Fibroblast of lung (primary cell): ENCODE measurements around the gene TBC1D13. TPM values are rescaled to one million over a fixed set of nuclear protein-coding genes. Genes with fewer than 3 reads are reported as not detected.

ENCODE experiments used
- DNase-seq, 2 donors: peaks; one replicate each; pipeline versions ENCODE4 v3.0.0 to v3.0.0-alpha.2; 2010; ENCODE audit warnings: low read depth in 2 of 2
- H2AFZ ChIP-seq: 2 replicates; pipeline ENCODE4 v1.5.1; 2012; ENCODE audit warnings: low read length, control low read depth, inconsistent platforms
- H3K27ac ChIP-seq: 2 replicates; pipeline ENCODE4 v1.5.1; 2011; ENCODE audit warnings: low read length, control low read depth; ENCODE audit not compliant: insufficient read depth
- H3K27me3 ChIP-seq: 2 replicates; pipeline ENCODE4 v1.5.1; 2011; ENCODE audit warnings: mild to moderate bottlenecking, low read length; ENCODE audit not compliant: control insufficient read depth, insufficient read depth
- H3K36me3 ChIP-seq: 2 replicates; pipeline ENCODE4 v1.5.1; 2011; ENCODE audit warnings: low read length; ENCODE audit not compliant: control insufficient read depth, insufficient read depth
- H3K4me1 ChIP-seq: 2 replicates; pipeline ENCODE4 v1.5.1; 2011; ENCODE audit warnings: low read length; ENCODE audit not compliant: control insufficient read depth, insufficient read depth; ENCODE audit errors: extremely low read depth
- H3K4me2 ChIP-seq: 2 replicates; pipeline ENCODE4 v1.5.1; 2011; ENCODE audit warnings: low read length, control low read depth; ENCODE audit not compliant: insufficient read depth; ENCODE audit errors: extremely low read depth
- H3K4me3 ChIP-seq, 4 experiments: fragments of 200-600 bp in 1 of 4; sonication (generic) in 1 of 4; replicated peaks in 1 of 4; 2 replicates each; pipeline ENCODE4 v1.5.1; 2011 to 2016; ENCODE audit warnings: low read length in 4 of 4, low read depth in 3 of 4, mild to moderate bottlenecking in 3 of 4, control low read depth in 2 of 4, inconsistent platforms in 1 of 4, mixed read lengths in 1 of 4; ENCODE audit not compliant: insufficient read depth in 1 of 4; ENCODE audit errors: control extremely low read depth in 1 of 4
- H3K79me2 ChIP-seq: 2 replicates; pipeline ENCODE4 v1.5.1; 2012; ENCODE audit warnings: mild to moderate bottlenecking, low read length, inconsistent platforms; ENCODE audit not compliant: control insufficient read depth, insufficient read depth
- H3K9ac ChIP-seq: 2 replicates; pipeline ENCODE4 v1.5.1; 2011; ENCODE audit warnings: mild to moderate bottlenecking, low read length, control low read depth; ENCODE audit not compliant: insufficient read depth
- H3K9me3 ChIP-seq: 2 replicates; pipeline ENCODE4 v1.5.1; 2012; ENCODE audit warnings: low read depth, low read length; ENCODE audit not compliant: control insufficient read depth, insufficient read depth
- H4K20me1 ChIP-seq: 2 replicates; pipeline ENCODE4 v1.5.1; 2011; ENCODE audit warnings: low read length; ENCODE audit not compliant: control insufficient read depth, insufficient read depth; ENCODE audit errors: extremely low read depth
- EZH2 ChIP-seq: IDR thresholded peaks from 2 replicates; pipeline ENCODE4 v1.5.1; 2012; ENCODE audit warnings: low read length, control low read depth, mild to moderate bottlenecking; ENCODE audit errors: missing control alignments
- polyA minus RNA-seq: library from RNA; depleted of rRNA, polyadenylated mRNA; stranded (reverse); fragments of >200 nt; gene quantifications from 2 replicates; pipeline ENCODE4 v1.2.3, GENCODE V29; 2011; ENCODE audit warnings: low replicate concordance
- polyA plus RNA-seq, 2 donors: library from polyadenylated mRNA; depleted of rRNA in 1 of 2; stranded (reverse) in 1 of 2; unstranded in 1 of 2; fragments of >200 nt; gene quantifications; 2 replicates each; pipeline ENCODE4 v1.2.1, GENCODE V29; 2011 to 2012; ENCODE audit warnings: missing spikeins in 1 of 2
- total RNA-seq: library from RNA; depleted of rRNA; stranded (reverse); fragments of >200 nt; gene quantifications from 2 replicates; pipeline ENCODE4 v1.2.1, GENCODE V29; 2014
- TF ChIP-seq, protein P1 (sequence below), 2 donors: IDR thresholded peaks in 1 of 2; conservative IDR thresholded peaks in 1 of 2; 1 replicate in 1 of 2; 2 replicates in 1 of 2; pipeline ENCODE4 v1.5.1; 2011 to 2012; ENCODE audit warnings: low read length in 2 of 2, control low read depth in 1 of 2, inconsistent platforms in 1 of 2, low read depth in 1 of 2, mild to moderate bottlenecking in 1 of 2

Gene TBC1D13, protein sequence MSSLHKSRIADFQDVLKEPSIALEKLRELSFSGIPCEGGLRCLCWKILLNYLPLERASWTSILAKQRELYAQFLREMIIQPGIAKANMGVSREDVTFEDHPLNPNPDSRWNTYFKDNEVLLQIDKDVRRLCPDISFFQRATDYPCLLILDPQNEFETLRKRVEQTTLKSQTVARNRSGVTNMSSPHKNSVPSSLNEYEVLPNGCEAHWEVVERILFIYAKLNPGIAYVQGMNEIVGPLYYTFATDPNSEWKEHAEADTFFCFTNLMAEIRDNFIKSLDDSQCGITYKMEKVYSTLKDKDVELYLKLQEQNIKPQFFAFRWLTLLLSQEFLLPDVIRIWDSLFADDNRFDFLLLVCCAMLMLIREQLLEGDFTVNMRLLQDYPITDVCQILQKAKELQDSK
- total RNA-seq (7.4 and 9.2 TPM in 2 replicates), polyA plus RNA-seq (20.6 and 24.9 TPM in 2 replicates), polyA minus RNA-seq (45.8 and 47.0 TPM in 2 replicates)
- polyA plus RNA-seq (2012) = 17.7 and 19.3 TPM in 2 replicates

DNA sequence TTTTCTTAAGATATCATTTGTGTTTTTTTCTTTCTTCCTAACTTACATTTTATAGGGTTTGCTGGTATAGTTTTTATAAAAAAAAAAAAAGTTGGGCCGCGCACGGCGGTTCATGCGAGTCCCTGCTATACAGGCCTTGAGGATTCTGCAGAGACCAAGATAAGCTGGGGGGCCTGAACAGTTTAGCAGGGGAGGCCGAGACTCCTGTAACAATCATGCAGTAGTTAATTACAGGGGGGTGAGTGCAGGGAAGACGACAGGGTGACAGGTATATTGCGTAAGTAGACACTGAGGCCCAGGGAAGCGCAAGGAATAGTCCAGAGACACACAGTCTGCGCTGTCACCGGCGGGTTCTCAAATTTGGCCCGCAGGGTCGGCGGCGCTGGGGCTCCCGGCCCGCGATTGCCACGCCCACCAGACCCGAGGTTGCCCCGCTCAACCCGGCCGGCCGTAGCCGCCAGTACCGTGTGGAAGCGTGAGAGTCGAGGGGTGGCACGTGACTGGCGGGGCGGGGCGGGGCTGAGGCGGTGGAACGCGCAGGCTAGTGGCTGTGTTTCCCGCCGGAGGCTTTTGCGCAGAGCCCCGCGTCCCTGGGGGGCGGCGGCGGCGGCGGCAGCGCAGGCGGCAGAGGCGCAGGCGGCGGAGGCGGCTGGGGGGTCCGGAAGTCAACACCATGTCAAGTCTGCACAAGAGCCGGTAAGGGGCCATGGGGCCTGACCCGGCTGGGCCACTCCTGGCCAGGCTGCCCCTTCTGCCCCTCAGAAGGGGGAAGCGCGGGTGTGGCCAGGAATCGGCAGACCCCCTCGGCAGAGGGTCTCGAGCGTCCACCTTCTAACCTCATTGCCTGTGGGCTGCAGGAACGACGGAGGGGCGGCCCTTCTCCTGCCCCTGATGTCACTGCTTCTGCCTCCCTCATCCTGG lies at the start of gene TBC1D13:
Gene TBC1D13 (plus strand): TSS at position 573 of the 921 bp plus-strand sequence. CDS start 101 bp downstream, at position 674.
- Histone ChIP-seq H3K79me2 (peaks cover 14% of the 10 kb centered on the region), H4K20me1 (no peaks in the 10 kb centered on the region), H3K9ac (peak within 1 kb of the TSS; percentile 83), H3K4me2 (peak within 1 kb of the TSS; percentile 90), H3K36me3 (peaks cover 7% of the 10 kb centered on the region), H3K4me1 (no peaks in the 10 kb centered on the region), H3K27me3 (no peaks in the 10 kb centered on the region), H3K9me3 (no peaks in the 10 kb centered on the region), H3K27ac (peak within 1 kb of the TSS; percentile 63), H3K4me3 (peak within 1 kb of the TSS; percentile 76 to 93 (median 89)), H2AFZ (peak within 1 kb of the TSS; percentile 92)
- peak; percentile 78 for DNase-seq
- TF ChIP-seq EZH2 = no peak
- TF ChIP-seq, protein P1, sequence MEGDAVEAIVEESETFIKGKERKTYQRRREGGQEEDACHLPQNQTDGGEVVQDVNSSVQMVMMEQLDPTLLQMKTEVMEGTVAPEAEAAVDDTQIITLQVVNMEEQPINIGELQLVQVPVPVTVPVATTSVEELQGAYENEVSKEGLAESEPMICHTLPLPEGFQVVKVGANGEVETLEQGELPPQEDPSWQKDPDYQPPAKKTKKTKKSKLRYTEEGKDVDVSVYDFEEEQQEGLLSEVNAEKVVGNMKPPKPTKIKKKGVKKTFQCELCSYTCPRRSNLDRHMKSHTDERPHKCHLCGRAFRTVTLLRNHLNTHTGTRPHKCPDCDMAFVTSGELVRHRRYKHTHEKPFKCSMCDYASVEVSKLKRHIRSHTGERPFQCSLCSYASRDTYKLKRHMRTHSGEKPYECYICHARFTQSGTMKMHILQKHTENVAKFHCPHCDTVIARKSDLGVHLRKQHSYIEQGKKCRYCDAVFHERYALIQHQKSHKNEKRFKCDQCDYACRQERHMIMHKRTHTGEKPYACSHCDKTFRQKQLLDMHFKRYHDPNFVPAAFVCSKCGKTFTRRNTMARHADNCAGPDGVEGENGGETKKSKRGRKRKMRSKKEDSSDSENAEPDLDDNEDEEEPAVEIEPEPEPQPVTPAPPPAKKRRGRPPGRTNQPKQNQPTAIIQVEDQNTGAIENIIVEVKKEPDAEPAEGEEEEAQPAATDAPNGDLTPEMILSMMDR (conservative IDR thresholded peaks at IDR 0.05 in 1 of 2, IDR thresholded peaks at IDR 0.05 in 1 of 2; ENCODE audit: low read depth in 1 of 2, low read length in 2 of 2) = no peak

DNA sequence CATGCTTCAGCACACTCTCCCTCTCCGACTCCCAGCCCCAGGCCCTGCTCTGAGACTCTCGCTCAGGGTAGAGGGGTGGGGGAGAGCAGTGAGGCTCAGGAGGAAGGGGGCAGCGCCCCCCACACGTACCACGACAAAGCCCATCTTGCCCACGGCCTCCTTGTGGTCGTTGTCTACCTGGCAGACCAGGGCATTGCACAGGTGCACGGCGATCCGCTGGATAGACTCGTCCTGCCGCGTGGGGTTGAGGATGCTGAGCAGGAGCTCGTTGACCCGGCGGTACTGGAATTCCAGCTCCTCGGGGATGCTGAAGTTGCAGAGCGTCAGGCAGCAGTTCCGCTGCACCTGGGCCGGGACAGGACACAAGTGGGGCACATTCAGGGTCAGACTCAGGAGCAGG lies 44.7 kb upstream of the TBC1D13 start:
- H3K4me3 ChIP-seq = no peak overlapping the region
- H3K4me1 ChIP-seq = no peaks in the 10 kb centered on the region
- TF ChIP-seq EZH2 = no peak
- TF ChIP-seq, protein P1 (conservative IDR thresholded peaks at IDR 0.05 in 1 of 2, IDR thresholded peaks at IDR 0.05 in 1 of 2; ENCODE audit: low read depth in 1 of 2, low read length in 2 of 2) = no peak
- H2AFZ ChIP-seq = no peak overlapping the region
- H3K36me3 ChIP-seq = no peaks in the 10 kb centered on the region
- no peaks in the 10 kb centered on the region for H3K79me2 ChIP-seq
- no peak for DNase-seq
- H3K27ac ChIP-seq = no peak overlapping the region
- H3K27me3 ChIP-seq = no peaks in the 10 kb centered on the region
- H3K9me3 ChIP-seq = no peaks in the 10 kb centered on the region
- H4K20me1 ChIP-seq = no peaks in the 10 kb centered on the region
- no peak overlapping the region for H3K9ac ChIP-seq
- H3K4me2 ChIP-seq = no peak overlapping the region

DNA sequence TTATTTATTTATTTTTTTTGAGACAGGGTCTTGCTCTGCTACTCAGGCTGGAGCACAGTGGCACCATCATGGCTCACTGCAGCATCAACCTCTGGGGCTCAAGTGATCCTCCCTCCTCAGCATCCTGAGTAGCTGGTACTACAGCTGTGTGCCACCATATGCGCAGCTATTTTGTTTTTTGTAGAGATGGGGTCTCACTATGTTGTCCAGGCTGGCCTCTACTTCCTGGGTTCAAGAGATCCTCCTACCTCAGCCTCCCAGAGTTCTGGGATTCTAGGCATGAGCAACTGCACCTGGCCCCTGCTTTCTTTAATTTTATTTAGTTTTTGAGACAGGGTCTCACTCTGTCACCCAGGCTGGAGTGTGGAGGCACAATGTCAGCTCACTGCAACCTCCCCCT lies 43.6 kb upstream of the TBC1D13 start:
- Histone ChIP-seq H3K4me2 (no peak overlapping the region), H3K9me3 (no peaks in the 10 kb centered on the region), H4K20me1 (no peaks in the 10 kb centered on the region), H2AFZ (no peak overlapping the region), H3K9ac (no peak overlapping the region), H3K4me3 (no peak overlapping the region), H3K27me3 (no peaks in the 10 kb centered on the region), H3K4me1 (no peaks in the 10 kb centered on the region), H3K27ac (no peak overlapping the region), H3K79me2 (no peaks in the 10 kb centered on the region), H3K36me3 (no peaks in the 10 kb centered on the region)
- DNase-seq = no peak
- no peak for TF ChIP-seq EZH2
- TF ChIP-seq, protein P1 (conservative IDR thresholded peaks at IDR 0.05 in 1 of 2, IDR thresholded peaks at IDR 0.05 in 1 of 2; ENCODE audit: low read depth in 1 of 2, low read length in 2 of 2) = no peak
